COLO829 (cell line): ENCODE results near the gene TARP.
"Not testable (repeated sequence)": the region's sequence is repeated elsewhere in the genome, so short reads cannot be mapped to it uniquely, and the experiment has no call there.

Experiments used
- DNase-seq: peaks from one replicate; pipeline ENCODE4 v3.0.0; 2012; ENCODE audit warnings: low spot score

Gene TARP

GRCh38 chr7:38299275-38299931 is 26.0 kb upstream of the TARP start:
- no peak for DNase-seq

GRCh38 chr7:38296059-38296857 is 22.8 kb upstream of the TARP start:
- no peak for DNase-seq

- DNase-seq, result no peak
Observed at GRCh38 chr7:38294926-38295325, 21.5 kb upstream of the TARP start.

DNA sequence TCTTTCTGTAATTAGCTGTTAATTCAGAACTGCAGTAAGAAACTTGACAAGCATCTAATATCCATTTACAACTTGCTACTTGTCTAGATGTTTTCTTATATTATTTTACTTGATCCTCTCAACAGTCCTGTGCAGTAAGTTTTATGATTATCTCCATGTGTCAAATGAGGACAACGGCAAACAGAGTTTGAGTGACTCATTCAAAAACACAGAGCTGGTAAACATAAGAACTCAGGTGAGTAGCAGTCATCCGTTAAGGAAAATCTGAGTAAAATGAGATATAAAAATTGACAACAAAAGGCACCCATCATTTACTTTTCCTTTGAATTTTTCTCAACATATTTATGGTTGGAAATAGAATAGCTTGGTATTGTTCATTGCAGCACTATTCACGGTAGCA is 19.0 kb upstream of the TARP start:
- no peak for DNase-seq

- no peak for DNase-seq
Observed at GRCh38 chr7:38291650-38292049, 18.2 kb upstream of the TARP start.

- DNase-seq, result no peak
Observed at GRCh38 chr7:38291117-38291647, 17.7 kb upstream of the TARP start.

DNA sequence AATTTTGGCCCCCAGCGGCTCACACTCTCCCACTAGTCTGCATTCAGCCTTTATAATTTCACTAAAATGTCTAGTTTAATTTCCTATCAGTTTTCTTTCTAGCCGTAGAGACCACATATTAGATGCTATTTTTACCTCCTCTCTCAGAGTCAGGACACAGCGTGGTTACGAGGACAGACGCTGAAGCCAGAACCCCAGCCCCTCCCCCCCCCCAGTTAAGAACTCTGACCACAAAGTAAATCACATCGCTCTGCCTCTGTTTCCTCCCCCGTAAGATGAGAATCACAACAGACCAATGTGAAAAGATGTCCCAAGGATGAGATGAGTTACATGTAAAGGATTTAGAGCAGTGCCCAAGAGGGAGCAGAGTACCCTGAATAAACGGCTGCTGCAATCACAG is 11.1 kb upstream of the TARP start:
- DNase-seq, result no peak

DNA sequence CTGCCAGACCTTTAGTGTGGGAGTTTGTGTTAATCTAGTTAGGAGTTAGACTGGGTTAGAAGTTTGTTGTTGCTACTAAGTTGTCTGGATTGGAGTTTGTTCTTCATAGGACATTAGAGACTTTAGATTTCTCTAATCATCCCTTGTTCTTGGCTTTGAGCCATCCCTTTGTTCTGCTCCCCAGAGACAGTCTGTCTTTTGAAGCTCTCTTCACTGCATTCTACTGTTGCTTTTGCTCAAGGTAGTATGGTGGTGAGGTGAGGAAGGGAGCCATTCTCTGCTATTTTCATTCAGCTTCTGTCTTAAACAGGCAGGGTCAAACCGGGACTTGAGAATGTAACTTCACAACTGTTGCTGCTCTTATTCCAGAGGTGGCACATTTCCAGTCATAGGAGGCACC is 10.4 kb upstream of the TARP start:
- no peak for DNase-seq

DNA sequence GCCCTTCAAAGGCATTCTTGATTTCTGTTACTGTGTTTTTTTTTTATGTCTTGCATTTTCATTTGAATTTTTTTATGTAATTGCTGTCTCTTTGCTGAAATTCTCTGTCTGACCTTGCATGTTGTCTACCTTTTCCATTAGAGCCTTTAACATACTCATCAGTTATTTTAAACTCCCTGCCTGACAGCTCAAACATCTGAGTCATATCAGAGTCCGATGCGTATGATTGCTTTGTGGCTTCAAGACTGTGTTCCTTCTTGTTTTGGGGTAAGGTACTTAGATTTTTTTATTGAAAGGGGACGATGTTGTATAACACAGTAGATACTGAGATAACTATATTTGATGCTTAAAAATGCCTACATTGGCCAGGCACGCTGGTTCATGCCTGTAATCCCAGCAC is 9.7 kb upstream of the TARP start:
- DNase-seq, result no peak

- DNase-seq, result no peak
Observed at GRCh38 chr7:38282081-38282480, 8.6 kb upstream of the TARP start.

DNA sequence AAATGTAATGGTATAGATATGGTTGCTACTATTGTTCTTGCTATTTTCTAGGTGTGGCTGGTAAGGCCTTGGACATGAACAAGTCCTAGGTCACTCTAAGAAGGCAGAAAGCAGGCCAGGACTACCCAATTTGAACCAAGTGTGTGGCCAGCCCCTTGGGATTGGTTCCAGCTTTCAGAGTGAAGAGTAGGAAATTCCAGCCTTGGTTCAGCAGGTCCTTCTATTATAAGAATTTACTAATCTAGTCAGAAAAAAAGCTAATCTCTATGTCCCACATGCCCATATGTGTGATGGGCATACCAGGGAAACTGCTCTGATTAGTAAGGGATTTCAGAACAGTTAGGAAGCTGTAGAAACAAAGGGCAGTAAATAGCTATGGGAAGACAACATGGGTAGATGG is 7.8 kb upstream of the TARP start:
- no peak for DNase-seq

DNA sequence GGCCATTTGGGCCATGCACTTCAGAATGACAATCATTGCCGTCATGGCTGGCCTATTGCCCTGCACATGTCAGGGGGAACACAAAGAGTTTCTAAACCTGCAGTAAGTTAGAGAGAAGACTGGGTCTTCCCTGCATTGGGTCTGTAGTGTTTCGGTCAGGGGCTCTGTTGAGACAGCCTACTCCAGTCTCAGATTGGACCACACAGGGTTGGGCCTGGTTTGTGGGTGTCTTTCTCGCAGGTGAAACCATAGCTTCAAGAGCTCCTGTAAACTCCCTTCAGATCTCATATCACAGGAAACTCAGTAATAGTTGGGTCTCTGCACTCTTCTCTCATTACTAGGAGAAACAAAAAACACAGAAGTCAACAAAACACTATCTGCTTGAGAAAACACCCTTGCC is 7.3 kb upstream of the TARP start:
- DNase-seq, result no peak

DNA sequence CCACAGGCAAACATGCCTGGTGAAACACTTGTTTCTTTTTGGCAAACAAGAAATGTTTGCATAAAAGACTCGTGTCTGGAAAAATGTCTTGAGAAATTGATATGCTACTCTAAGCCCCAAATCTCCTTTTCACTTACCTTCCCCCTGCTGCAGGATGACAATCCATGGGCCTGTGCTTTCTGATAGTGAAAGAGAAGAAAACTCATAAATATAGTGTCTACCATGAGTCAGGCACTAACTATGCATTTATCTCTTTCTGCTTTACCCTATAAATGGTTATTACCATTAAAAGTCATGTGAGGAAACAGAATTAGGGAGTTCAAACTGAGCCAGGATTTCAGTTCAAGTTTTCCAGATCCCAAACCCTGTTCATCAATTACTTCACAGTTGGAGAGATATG is 6.6 kb upstream of the TARP start:
- DNase-seq, result no peak

DNA sequence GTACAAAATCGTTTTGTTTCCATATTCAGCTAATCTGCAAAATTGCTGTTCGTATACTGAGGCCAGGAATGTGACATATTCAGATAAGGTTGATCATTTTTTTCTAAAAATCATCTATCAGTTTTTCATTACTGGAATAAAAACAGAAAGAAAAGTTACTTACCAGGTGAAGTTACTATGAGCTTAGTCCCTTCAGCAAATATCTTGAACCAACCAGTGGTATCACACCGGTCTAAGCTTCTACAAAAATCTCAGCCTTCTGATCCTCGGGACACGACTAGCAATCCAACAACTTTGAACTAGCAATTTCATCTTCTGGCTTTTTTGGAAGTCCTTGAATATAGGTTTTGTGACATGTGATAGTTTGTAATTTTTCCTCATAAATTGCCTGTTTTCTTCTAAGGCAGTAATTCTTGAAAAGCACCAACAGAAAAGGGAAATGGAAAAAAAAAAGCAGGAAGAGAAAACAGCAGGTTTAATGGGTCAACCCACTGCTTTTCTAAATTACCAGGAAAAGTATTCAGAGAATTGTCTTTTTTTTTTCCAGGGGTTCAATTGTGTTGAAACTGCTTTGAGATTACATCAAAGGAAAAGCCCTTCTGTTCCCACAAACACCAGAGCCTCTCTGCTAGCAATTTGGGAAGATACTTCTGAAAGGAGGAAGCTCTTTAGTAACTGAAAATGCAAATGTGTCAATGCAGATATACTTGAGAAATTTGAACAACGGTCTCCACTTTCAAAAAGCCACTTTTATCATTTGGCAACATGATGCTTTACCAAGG is 2.9 kb upstream of the TARP start:
- no peak for DNase-seq

GRCh38 chr7:38274927-38275620 is 1.6 kb upstream of the TARP start:
- no peak for DNase-seq

DNA sequence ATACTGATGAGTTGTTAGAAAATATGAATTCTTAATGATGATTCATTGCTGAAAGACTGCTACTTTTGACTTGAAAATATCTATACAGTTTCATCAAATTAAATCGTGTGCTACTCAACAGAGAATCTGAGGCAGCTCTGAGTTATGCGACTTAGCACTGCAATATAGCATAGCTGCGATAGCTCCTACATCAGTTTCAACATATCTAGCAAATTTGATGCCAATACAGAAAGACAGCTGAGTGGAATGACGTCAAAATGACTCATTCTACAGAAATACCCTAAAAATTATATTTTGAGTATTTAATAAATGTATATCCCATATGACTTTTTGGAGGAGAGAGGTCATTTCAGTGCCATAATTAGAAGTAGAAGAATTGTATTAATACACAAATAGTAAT is 1.1 kb upstream of the TARP start:
- no peak for DNase-seq

GRCh38 chr7:38270405-38270804 is 3.0 kb downstream of the TARP start:
- DNase-seq, result not testable (repeated sequence)

GRCh38 chr7:38269704-38270346 is 3.6 kb downstream of the TARP start:
- DNase-seq, result not testable (repeated sequence)

DNA sequence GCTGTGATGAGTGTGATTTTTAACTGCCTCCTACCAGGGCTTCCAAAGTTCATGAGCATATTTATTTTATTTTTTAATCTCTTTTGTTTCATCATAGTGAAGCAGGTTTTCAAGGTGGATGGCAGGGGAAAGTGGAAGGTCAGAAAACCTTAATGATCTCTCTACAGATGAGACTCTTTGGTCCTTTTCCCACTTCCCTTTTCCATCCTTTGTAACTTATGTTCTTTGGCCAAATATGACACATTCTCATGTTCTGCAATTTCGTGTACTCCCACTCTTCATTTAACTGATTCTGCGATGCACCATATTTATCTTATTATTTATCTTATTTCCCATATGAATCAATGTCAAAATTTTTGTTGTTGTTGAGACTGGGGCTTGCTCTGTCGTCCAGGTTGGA is 7.5 kb downstream of the TARP start:
- not testable (repeated sequence) for DNase-seq

DNA sequence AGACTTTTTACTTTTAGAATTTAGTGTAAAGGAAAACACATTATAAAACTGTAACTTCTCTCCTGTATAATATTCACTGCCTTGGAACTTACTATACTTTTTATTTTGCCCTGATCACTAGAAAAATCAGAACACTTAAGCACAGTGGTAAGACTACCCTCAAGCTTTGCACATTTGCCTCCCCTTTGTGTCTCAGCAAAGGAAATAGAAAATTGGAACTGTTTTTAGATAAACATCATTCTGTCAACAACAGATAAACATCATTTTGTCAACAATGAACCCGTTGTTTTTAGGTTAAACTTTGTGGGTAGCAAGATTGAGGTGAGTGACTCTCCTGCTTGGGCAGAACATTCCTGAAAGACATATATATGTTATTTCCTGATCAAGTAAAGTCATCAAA is 8.8 kb downstream of the TARP start:
- DNase-seq, result not testable (repeated sequence)

GRCh38 chr7:38263274-38263673 is 10.2 kb downstream of the TARP start:
- DNase-seq, result peak; percentile 36

- DNase-seq, result no peak
Observed at GRCh38 chr7:38262545-38262944, 10.9 kb downstream of the TARP start.
